HG02943 (cell line): ENCODE results near the gene SPINK1.
"Not testable (repeated sequence)": the region's sequence is repeated elsewhere in the genome, so short reads cannot be mapped to it uniquely, and the experiment has no call there.

ENCODE experiments used
- ATAC-seq: cut with Tn5 transposase; IDR thresholded peaks from one replicate; pipeline ENCODE4 v1.9.1; 2021; ENCODE audit warnings: mild to moderate bottlenecking, low read depth, moderate library complexity; ENCODE audit not compliant: unreplicated experiment

The SPINK1 gene

GRCh38 chr5:147809830-147810666 is 21.4 kb downstream of the SPINK1 start:
- ATAC-seq: no peak

- ATAC-seq: peak; percentile 75
These were observed 26.4 kb downstream of the SPINK1 start for GRCh38 chr5:147805030-147805454.

GRCh38 chr5:147804334-147804733 is 27.1 kb downstream of the SPINK1 start:
- no peak for ATAC-seq

GRCh38 chr5:147803926-147804325 is 27.5 kb downstream of the SPINK1 start:
- ATAC-seq: no peak

GRCh38 chr5:147803161-147803560 is 28.3 kb downstream of the SPINK1 start:
- ATAC-seq: not testable (repeated sequence)

- no peak for ATAC-seq
These were observed 30.0 kb downstream of the SPINK1 start for GRCh38 chr5:147801461-147801860.

GRCh38 chr5:147800491-147800890 is 31.0 kb downstream of the SPINK1 start:
- no peak for ATAC-seq

- ATAC-seq: no peak
These were observed 34.7 kb downstream of the SPINK1 start for GRCh38 chr5:147796556-147797308.

- ATAC-seq: no peak
These were observed 40.3 kb downstream of the SPINK1 start for GRCh38 chr5:147791181-147791580.

GRCh38 chr5:147789820-147790219 is 41.7 kb downstream of the SPINK1 start:
- ATAC-seq: no peak

GRCh38 chr5:147788023-147788422 is 43.4 kb downstream of the SPINK1 start:
- ATAC-seq: no peak

GRCh38 chr5:147786142-147786541 is 45.3 kb downstream of the SPINK1 start:
- ATAC-seq: no peak

GRCh38 chr5:147784146-147784987 is 47.1 kb downstream of the SPINK1 start:
- ATAC-seq: no peak

- no peak for ATAC-seq
These were observed 49.1 kb downstream of the SPINK1 start, which contains the start of gene JAKMIP2 for GRCh38 chr5:147782110-147783028. Gene JAKMIP2 (minus strand): TSS chr5:147782728. CDS start chr5:147671806, 110,922 bp downstream.

- ATAC-seq: no peak
These were observed 50.4 kb downstream of the SPINK1 start for GRCh38 chr5:147780924-147781573.

- no peak for ATAC-seq
These were observed 51.8 kb downstream of the SPINK1 start for GRCh38 chr5:147779694-147780093.

- ATAC-seq: no peak
These were observed 54.5 kb downstream of the SPINK1 start for GRCh38 chr5:147776989-147777388.
